SIG-M5 (cell line): Measurements from ENCODE around the gene TXNDC8.
"Not testable (repeated sequence)": the region's sequence is repeated elsewhere in the genome, so short reads cannot be mapped to it uniquely, and the experiment has no call there.

Source experiments
- DNase-seq: peaks from one replicate; lab custom pipeline; 2025; lab: John Stamatoyannopoulos, UW

Gene TXNDC8

GRCh38 chr9:110337727-110338126, at the start of gene TXNDC8:
TXNDC8 (minus strand) TSS chr9:110337863.
- no peak for DNase-seq

- no peak for DNase-seq
These were observed 45.8 kb upstream of the TXNDC8 start for GRCh38 chr9:110383491-110383890.

- DNase-seq: no peak
These were observed 45.1 kb upstream of the TXNDC8 start for GRCh38 chr9:110382731-110383130.

- DNase-seq: no peak
These were observed 33.8 kb upstream of the TXNDC8 start for GRCh38 chr9:110371411-110372007.

GRCh38 chr9:110370315-110370714, 32.7 kb upstream of the TXNDC8 start:
- no peak for DNase-seq

- DNase-seq: no peak
These were observed 26.8 kb upstream of the TXNDC8 start for GRCh38 chr9:110364451-110364850.

GRCh38 chr9:110358992-110359391, 21.3 kb upstream of the TXNDC8 start:
- not testable (repeated sequence) for DNase-seq

- no peak for DNase-seq
These were observed 19.8 kb upstream of the TXNDC8 start for GRCh38 chr9:110357505-110357904.

GRCh38 chr9:110356639-110357395, 19.2 kb upstream of the TXNDC8 start:
- DNase-seq: no peak

- DNase-seq: no peak
These were observed 18.2 kb upstream of the TXNDC8 start for GRCh38 chr9:110355911-110356310.

GRCh38 chr9:110351009-110351467, 13.4 kb upstream of the TXNDC8 start:
- DNase-seq: no peak

GRCh38 chr9:110346325-110346724, 8.7 kb upstream of the TXNDC8 start:
- no peak for DNase-seq

- no peak for DNase-seq
These were observed 7.2 kb upstream of the TXNDC8 start for GRCh38 chr9:110344821-110345220.

- DNase-seq: no peak
These were observed 5.9 kb upstream of the TXNDC8 start for GRCh38 chr9:110343551-110343950.

GRCh38 chr9:110340306-110340705, 2.6 kb upstream of the TXNDC8 start:
- no peak for DNase-seq

- DNase-seq: no peak
These were observed 480 bp upstream of the TXNDC8 start for GRCh38 chr9:110338143-110338542.

GRCh38 chr9:110336363-110336762, 1.3 kb downstream of the TXNDC8 start:
- DNase-seq: no peak

GRCh38 chr9:110334871-110335270, 2.8 kb downstream of the TXNDC8 start:
- no peak for DNase-seq

GRCh38 chr9:110334183-110334582, 3.5 kb downstream of the TXNDC8 start:
- no peak for DNase-seq

GRCh38 chr9:110332766-110333165, 4.9 kb downstream of the TXNDC8 start:
- DNase-seq: no peak

- DNase-seq: no peak
These were observed 7.1 kb downstream of the TXNDC8 start for GRCh38 chr9:110330484-110331105.

- DNase-seq: no peak
These were observed 7.9 kb downstream of the TXNDC8 start for GRCh38 chr9:110329639-110330230.

GRCh38 chr9:110328763-110329162, 8.9 kb downstream of the TXNDC8 start:
- no peak for DNase-seq
